Erythroblast (primary cell): Measurements from ENCODE around the gene C1QTNF1.
"Not testable (repeated sequence)": the region's sequence is repeated elsewhere in the genome, so short reads cannot be mapped to it uniquely, and the experiment has no call there.

Experiments used
- DNase-seq, 2 experiments: peaks; one replicate each; lab custom pipeline; 2025; lab: John Stamatoyannopoulos, UW
- GATA1 ChIP-seq: IDR thresholded peaks from 2 replicates; pipeline ENCODE4 v1.6.1; 2011; ENCODE audit warnings: low read depth, mild to moderate bottlenecking, control low read depth, low read length, moderate library complexity
- POLR2A ChIP-seq: IDR thresholded peaks from 2 replicates; pipeline ENCODE4 v1.6.1; 2011; ENCODE audit warnings: mild to moderate bottlenecking, low read length

C1QTNF1 gene

GRCh38 chr17:79019261-79019631 lies 4.7 kb upstream of the C1QTNF1 start:
- no peak for DNase-seq
- TF ChIP-seq GATA1 (no peak), POLR2A (no peak)

GRCh38 chr17:79019632-79020584 lies 4.1 kb upstream of the C1QTNF1 start:
- TF ChIP-seq GATA1 = no peak
- no peak for TF ChIP-seq POLR2A
- DNase-seq = peak; percentile 65 to 72

- no peak for DNase-seq
- no peak for TF ChIP-seq GATA1
- TF ChIP-seq POLR2A = no peak
These were observed 3.2 kb upstream of the C1QTNF1 start for GRCh38 chr17:79020631-79021301.

- not testable (repeated sequence) for DNase-seq
These were observed 2.0 kb upstream of the C1QTNF1 start for GRCh38 chr17:79021929-79022328.

GRCh38 chr17:79022507-79022991 lies 1.4 kb upstream of the C1QTNF1 start:
- TF ChIP-seq GATA1 (no peak), POLR2A (no peak)
- no peak for DNase-seq

GRCh38 chr17:79023180-79023705 lies 726 bp upstream of the C1QTNF1 start:
- no peak for DNase-seq
- TF ChIP-seq GATA1 (no peak), POLR2A (no peak)

- no peak for DNase-seq
- TF ChIP-seq POLR2A = no peak
- TF ChIP-seq GATA1 = no peak
These were observed 1.1 kb downstream of the C1QTNF1 start for GRCh38 chr17:79024901-79025737.

- TF ChIP-seq POLR2A (no peak), GATA1 (no peak)
- no peak for DNase-seq
These were observed 2.7 kb downstream of the C1QTNF1 start for GRCh38 chr17:79026376-79027273.

- peak; percentile 34 to 67 for DNase-seq
- TF ChIP-seq POLR2A (no peak), GATA1 (no peak)
These were observed 3.4 kb downstream of the C1QTNF1 start for GRCh38 chr17:79027274-79027924.

- no peak for DNase-seq
- TF ChIP-seq POLR2A (no peak), GATA1 (no peak)
These were observed 4.0 kb downstream of the C1QTNF1 start for GRCh38 chr17:79027925-79028491.

GRCh38 chr17:79028496-79029326 lies 4.7 kb downstream of the C1QTNF1 start:
- TF ChIP-seq POLR2A (no peak), GATA1 (no peak)

More at GRCh38 chr17:79028496-79029326, 4.7 kb downstream of the C1QTNF1 start:
- DNase-seq = no peak
